BJ (cell line): ENCODE data around the gene GDF15. TPM values are rescaled to one million over a fixed set of nuclear protein-coding genes. Genes with fewer than 3 reads are reported as not detected.
A peak's percentile ranks its signal among the peaks of the same experiment; 100 is the strongest.

Source experiments
- CTCF ChIA-PET: fragments of 350-600 bp; formaldehyde crosslinking; extraction: SDS; loops from one replicate; lab custom pipeline; 2021; ENCODE audit warnings: antibody characterized with exemption, inconsistent platforms; lab: Yijun Ruan, JAX
- POLR2A ChIA-PET: fragments of 300-600 bp; sonication (Branson Sonifier 250); formaldehyde crosslinking; extraction: SDS; loops from one replicate; lab custom pipeline; 2021; ENCODE audit warnings: antibody characterized with exemption; lab: Charles Lee
- DNase-seq: peaks from one replicate; pipeline ENCODE4 v3.0.0-alpha.2; 2011; ENCODE audit warnings: low read depth
- H3K27me3 ChIP-seq: 2 replicates; pipeline ENCODE4 v1.6.0; 2011; ENCODE audit warnings: low read length; ENCODE audit not compliant: control insufficient read depth, insufficient read depth
- H3K36me3 ChIP-seq: 2 replicates; pipeline ENCODE4 v1.5.1; 2011; ENCODE audit warnings: low read length; ENCODE audit not compliant: control insufficient read depth, insufficient read depth
- H3K4me3 ChIP-seq: 2 replicates; pipeline ENCODE4 v1.5.1; 2011; ENCODE audit warnings: low read depth, mild to moderate bottlenecking, control low read depth, low read length
- CTCF ChIP-seq: IDR thresholded peaks from 2 replicates; pipeline ENCODE4 v1.5.1; 2011; ENCODE audit warnings: low read depth, mild to moderate bottlenecking, control low read depth, inconsistent platforms, low read length, moderate library complexity; ENCODE audit not compliant: insufficient read depth
- polyA plus RNA-seq: library from polyadenylated mRNA; depleted of rRNA; stranded (reverse); fragments of >200 nt; gene quantifications from 2 replicates; pipeline ENCODE4 v1.2.3, GENCODE V29; 2011

GDF15 gene
- polyA plus RNA-seq, 1 experiment, result 30.8 TPM

DNA sequence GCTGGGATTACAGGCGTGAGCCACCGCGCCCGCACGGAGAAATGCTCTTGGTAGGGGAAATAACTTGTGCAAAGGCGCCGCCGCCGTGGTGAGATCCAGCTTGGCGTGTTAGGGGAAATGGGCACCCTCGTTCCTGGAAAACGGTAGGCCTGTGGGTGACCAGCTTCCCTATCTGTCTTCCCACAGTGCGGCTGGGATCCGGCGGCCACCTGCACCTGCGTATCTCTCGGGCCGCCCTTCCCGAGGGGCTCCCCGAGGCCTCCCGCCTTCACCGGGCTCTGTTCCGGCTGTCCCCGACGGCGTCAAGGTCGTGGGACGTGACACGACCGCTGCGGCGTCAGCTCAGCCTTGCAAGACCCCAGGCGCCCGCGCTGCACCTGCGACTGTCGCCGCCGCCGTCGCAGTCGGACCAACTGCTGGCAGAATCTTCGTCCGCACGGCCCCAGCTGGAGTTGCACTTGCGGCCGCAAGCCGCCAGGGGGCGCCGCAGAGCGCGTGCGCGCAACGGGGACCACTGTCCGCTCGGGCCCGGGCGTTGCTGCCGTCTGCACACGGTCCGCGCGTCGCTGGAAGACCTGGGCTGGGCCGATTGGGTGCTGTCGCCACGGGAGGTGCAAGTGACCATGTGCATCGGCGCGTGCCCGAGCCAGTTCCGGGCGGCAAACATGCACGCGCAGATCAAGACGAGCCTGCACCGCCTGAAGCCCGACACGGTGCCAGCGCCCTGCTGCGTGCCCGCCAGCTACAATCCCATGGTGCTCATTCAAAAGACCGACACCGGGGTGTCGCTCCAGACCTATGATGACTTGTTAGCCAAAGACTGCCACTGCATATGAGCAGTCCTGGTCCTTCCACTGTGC lies 2.4 kb downstream of the GDF15 start:
- Histone ChIP-seq H3K4me3 (peak overlapping the region; percentile 81), H3K27me3 (no peaks in the 10 kb centered on the region), H3K36me3 (peaks cover 16% of the 10 kb centered on the region)
- no peak for DNase-seq
- POLR2A ChIA-PET, result interaction anchor here (0.6 kb wide), 1 partner anchor 37 kb away, joined by 5 read pairs; no protein-coding TSS in a partner anchor
- CTCF ChIA-PET, result interaction anchor here (0.7 to 6.2 kb wide), 27 partner anchors 8 to 201 kb away, joined by 3 to 101 read pairs (median 6); partner anchors contain the start of genes JUND, LRRC25 and SSBP4
- peak; percentile 76 for TF ChIP-seq CTCF

DNA sequence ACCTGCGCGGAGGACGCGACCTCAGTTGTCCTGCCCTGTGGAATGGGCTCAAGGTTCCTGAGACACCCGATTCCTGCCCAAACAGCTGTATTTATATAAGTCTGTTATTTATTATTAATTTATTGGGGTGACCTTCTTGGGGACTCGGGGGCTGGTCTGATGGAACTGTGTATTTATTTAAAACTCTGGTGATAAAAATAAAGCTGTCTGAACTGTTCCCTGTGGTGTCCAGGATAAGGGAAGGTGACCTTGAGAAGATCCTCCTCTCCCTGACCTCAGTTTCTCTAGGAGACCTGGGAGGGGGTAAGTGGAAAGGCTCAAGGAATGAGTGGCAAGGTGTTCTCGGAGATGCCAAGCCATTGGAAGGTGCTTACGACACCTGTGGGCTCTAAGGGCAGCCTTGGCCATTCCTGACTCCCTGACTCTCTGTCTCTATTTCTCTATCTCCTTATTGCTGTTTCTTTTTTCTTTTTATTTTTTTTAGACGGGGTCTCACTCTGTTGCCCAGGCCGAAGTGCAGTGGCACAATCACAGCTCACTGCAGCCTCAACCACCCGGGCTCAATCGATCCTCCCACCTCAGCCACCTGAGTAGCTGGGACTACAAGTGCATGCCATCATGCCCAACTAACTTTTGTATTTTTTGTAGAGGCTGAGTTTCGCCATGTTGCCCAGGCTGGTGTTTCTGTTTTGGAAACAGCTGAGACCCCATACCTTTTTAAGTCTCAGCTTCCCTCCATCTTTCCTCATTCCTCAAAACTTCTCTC lies 3.2 kb downstream of the GDF15 start:
- Histone ChIP-seq H3K36me3 (peaks cover 16% of the 10 kb centered on the region), H3K4me3 (peak overlapping the region; percentile 81), H3K27me3 (no peaks in the 10 kb centered on the region)
- ChIA-PET POLR2A (no interaction called here), CTCF (interaction anchor here (0.8 to 6.2 kb wide), 20 partner anchors 9 to 113 kb away, joined by 3 to 101 read pairs (median 7); partner anchors contain the start of genes JUND, LRRC25 and SSBP4)
- TF ChIP-seq CTCF, result no peak
- no peak for DNase-seq

DNA sequence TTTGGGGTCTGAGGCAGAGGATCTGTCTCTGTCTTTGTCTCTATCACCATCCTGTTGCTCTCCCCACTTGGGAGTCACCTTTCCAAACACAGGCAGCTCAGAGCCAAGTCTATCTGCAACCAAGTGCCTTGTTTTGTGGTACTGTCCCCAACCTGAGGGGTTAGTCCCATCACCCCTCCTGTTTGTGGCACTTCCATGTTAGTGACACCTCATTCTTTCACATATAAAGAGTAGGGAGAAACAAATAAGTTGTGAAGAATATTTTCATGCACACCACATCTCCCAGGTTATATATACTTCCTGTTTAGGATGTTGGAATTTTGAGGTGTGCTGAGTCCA lies 3.7 kb downstream of the GDF15 start:
- no peaks in the 10 kb centered on the region for H3K27me3 ChIP-seq
- TF ChIP-seq CTCF, result no peak
- ChIA-PET POLR2A (no interaction called here), CTCF (interaction anchor here (0.9 to 6.2 kb wide), 13 partner anchors 9 to 111 kb away, joined by 3 to 101 read pairs (median 17); partner anchors contain the start of genes JUND, LRRC25 and SSBP4)
- no peak overlapping the region for H3K4me3 ChIP-seq
- no peak for DNase-seq
- peaks cover 16% of the 10 kb centered on the region for H3K36me3 ChIP-seq

GRCh38 chr19:18390065-18390907 lies 4.3 kb downstream of the GDF15 start:
- Histone ChIP-seq H3K36me3 (peaks cover 16% of the 10 kb centered on the region), H3K27me3 (no peaks in the 10 kb centered on the region), H3K4me3 (no peak overlapping the region)
- no peak for TF ChIP-seq CTCF
- no peak for DNase-seq
- ChIA-PET POLR2A (no interaction called here), CTCF (interaction anchor here (1.0 to 6.2 kb wide), 11 partner anchors 9 to 111 kb away, joined by 3 to 101 read pairs (median 17); partner anchors contain the start of genes LRRC25 and SSBP4)
